ENCODE results near the gene NLN. TPM values are rescaled to one million over a fixed set of nuclear protein-coding genes. Genes with fewer than 3 reads are reported as not detected.

NLN gene
- polyA plus RNA-seq, 1 donor (not counting 4 experiments of a cell fraction or from before 2014, with no cell fraction given) = 26.1 TPM

- no peak for FAIRE-seq
- no peak overlapping the region for H3K4me3 ChIP-seq (ENCODE audit: control insufficient read depth in 2 of 3, extremely low read depth in 1 of 3, insufficient read depth in 2 of 3, low read depth in 1 of 3, low read length in 3 of 3)
- DNase-seq (ENCODE audit: low read depth, low spot score) = no peak
- no peak overlapping the region for H2AFZ ChIP-seq (ENCODE audit: control insufficient read depth, low read length)
- H3K27ac ChIP-seq (ENCODE audit: control insufficient read depth, insufficient read depth, low read length) = no peak overlapping the region
- peaks cover 2 to 6% of the 10 kb centered on the region in 2 experiments for H3K36me3 ChIP-seq (ENCODE audit: control insufficient read depth in 2 of 2, extremely low read depth in 1 of 2, insufficient read depth in 2 of 2, low read length in 2 of 2)
- no peaks in the 10 kb centered on the region for H3K79me2 ChIP-seq (ENCODE audit: control insufficient read depth, insufficient read depth, low read length)
- H3K9me1 ChIP-seq (ENCODE audit: control insufficient read depth, extremely low read depth, insufficient read depth, low read length) = no peaks in the 10 kb centered on the region
- dilution Hi-C loops (cut with MboI; ENCODE audit: extremely low pct_ligation_motif_present, low sequenced_read_pairs) = no loop called here
- H3K9ac ChIP-seq (ENCODE audit: control insufficient read depth, extremely low read depth, insufficient read depth, low read length) = no peak overlapping the region
- H3K9me3 ChIP-seq (ENCODE audit: control insufficient read depth, low read depth, low read length) = no peaks in the 10 kb centered on the region
- no peaks in the 10 kb centered on the region for H4K20me1 ChIP-seq (ENCODE audit: control insufficient read depth, extremely low read depth, insufficient read depth, low read length)
- H3K4me2 ChIP-seq (ENCODE audit: control insufficient read depth, extremely low read depth, insufficient read depth, low read depth, low read length) = no peak overlapping the region
- no peaks in the 10 kb centered on the region for H3K27me3 ChIP-seq (ENCODE audit: control insufficient read depth, extremely low read depth, insufficient read depth, low read length)
- H3K4me1 ChIP-seq (ENCODE audit: control insufficient read depth, extremely low read depth, insufficient read depth, low read length) = peaks cover 11% of the 10 kb centered on the region
- TF ChIP-seq CTCF (optimal IDR thresholded peaks at IDR 0.05 in 1 of 3, IDR thresholded peaks at IDR 0.05 in 1 of 3, conservative IDR thresholded peaks at IDR 0.05 in 1 of 3; ENCODE audit: extremely low read depth in 1 of 3, insufficient read depth in 2 of 3, low read length in 3 of 3) (no peak), EZH2 (IDR thresholded peaks at IDR 0.05; ENCODE audit: low read length) (no peak)
Observed at GRCh38 chr5:65776441-65777141, 54.6 kb downstream of the NLN start.

GRCh38 chr5:65778126-65778525, 56.1 kb downstream of the NLN start:
- DNase-seq (ENCODE audit: low read depth, low spot score) (no peak), FAIRE-seq (no peak)
- dilution Hi-C loops (cut with MboI; ENCODE audit: extremely low pct_ligation_motif_present, low sequenced_read_pairs) = no loop called here
- no peak overlapping the region for H2AFZ ChIP-seq (ENCODE audit: control insufficient read depth, low read length)
- H3K4me2 ChIP-seq (ENCODE audit: control insufficient read depth, extremely low read depth, insufficient read depth, low read depth, low read length) = no peak overlapping the region
- H3K36me3 ChIP-seq (ENCODE audit: control insufficient read depth in 2 of 2, extremely low read depth in 1 of 2, insufficient read depth in 2 of 2, low read length in 2 of 2) = peaks cover 2 to 7% of the 10 kb centered on the region in 2 experiments
- no peak overlapping the region for H3K27ac ChIP-seq (ENCODE audit: control insufficient read depth, insufficient read depth, low read length)
- H4K20me1 ChIP-seq (ENCODE audit: control insufficient read depth, extremely low read depth, insufficient read depth, low read length) = no peaks in the 10 kb centered on the region
- H3K9me3 ChIP-seq (ENCODE audit: control insufficient read depth, low read depth, low read length) = no peaks in the 10 kb centered on the region
- peaks cover 11% of the 10 kb centered on the region for H3K4me1 ChIP-seq (ENCODE audit: control insufficient read depth, extremely low read depth, insufficient read depth, low read length)
- no peaks in the 10 kb centered on the region for H3K27me3 ChIP-seq (ENCODE audit: control insufficient read depth, extremely low read depth, insufficient read depth, low read length)
- H3K9me1 ChIP-seq (ENCODE audit: control insufficient read depth, extremely low read depth, insufficient read depth, low read length) = no peaks in the 10 kb centered on the region
- no peak for TF ChIP-seq EZH2 (IDR thresholded peaks at IDR 0.05; ENCODE audit: low read length)
- TF ChIP-seq CTCF (optimal IDR thresholded peaks at IDR 0.05 in 1 of 3, IDR thresholded peaks at IDR 0.05 in 1 of 3, conservative IDR thresholded peaks at IDR 0.05 in 1 of 3; ENCODE audit: extremely low read depth in 1 of 3, insufficient read depth in 2 of 3, low read length in 3 of 3) = no peak
- no peak overlapping the region for H3K9ac ChIP-seq (ENCODE audit: control insufficient read depth, extremely low read depth, insufficient read depth, low read length)
- no peaks in the 10 kb centered on the region for H3K79me2 ChIP-seq (ENCODE audit: control insufficient read depth, insufficient read depth, low read length)
- H3K4me3 ChIP-seq (ENCODE audit: control insufficient read depth in 2 of 3, extremely low read depth in 1 of 3, insufficient read depth in 2 of 3, low read depth in 1 of 3, low read length in 3 of 3) = no peak overlapping the region
